Fibroblast of lung (primary cell): Measurements from ENCODE around the gene RAB20. TPM values are rescaled to one million over a fixed set of nuclear protein-coding genes. Genes with fewer than 3 reads are reported as not detected.
"Not testable (repeated sequence)": the region's sequence is repeated elsewhere in the genome, so short reads cannot be mapped to it uniquely, and the experiment has no call there.

Source experiments
- DNase-seq, 2 donors: peaks; one replicate each; pipeline versions ENCODE4 v3.0.0 to v3.0.0-alpha.2; 2010; ENCODE audit warnings: low read depth in 2 of 2
- H2AFZ ChIP-seq: 2 replicates; pipeline ENCODE4 v1.5.1; 2012; ENCODE audit warnings: low read length, control low read depth, inconsistent platforms
- H3K27ac ChIP-seq: 2 replicates; pipeline ENCODE4 v1.5.1; 2011; ENCODE audit warnings: low read length, control low read depth; ENCODE audit not compliant: insufficient read depth
- H3K27me3 ChIP-seq: 2 replicates; pipeline ENCODE4 v1.5.1; 2011; ENCODE audit warnings: mild to moderate bottlenecking, low read length; ENCODE audit not compliant: control insufficient read depth, insufficient read depth
- H3K36me3 ChIP-seq: 2 replicates; pipeline ENCODE4 v1.5.1; 2011; ENCODE audit warnings: low read length; ENCODE audit not compliant: control insufficient read depth, insufficient read depth
- H3K4me1 ChIP-seq: 2 replicates; pipeline ENCODE4 v1.5.1; 2011; ENCODE audit warnings: low read length; ENCODE audit not compliant: control insufficient read depth, insufficient read depth; ENCODE audit errors: extremely low read depth
- H3K4me2 ChIP-seq: 2 replicates; pipeline ENCODE4 v1.5.1; 2011; ENCODE audit warnings: low read length, control low read depth; ENCODE audit not compliant: insufficient read depth; ENCODE audit errors: extremely low read depth
- H3K4me3 ChIP-seq, 4 experiments: fragments of 200-600 bp in 1 of 4; sonication (generic) in 1 of 4; replicated peaks in 1 of 4; 2 replicates each; pipeline ENCODE4 v1.5.1; 2011 to 2016; ENCODE audit warnings: low read length in 4 of 4, low read depth in 3 of 4, mild to moderate bottlenecking in 3 of 4, control low read depth in 2 of 4, inconsistent platforms in 1 of 4, mixed read lengths in 1 of 4; ENCODE audit not compliant: insufficient read depth in 1 of 4; ENCODE audit errors: control extremely low read depth in 1 of 4
- H3K79me2 ChIP-seq: 2 replicates; pipeline ENCODE4 v1.5.1; 2012; ENCODE audit warnings: mild to moderate bottlenecking, low read length, inconsistent platforms; ENCODE audit not compliant: control insufficient read depth, insufficient read depth
- H3K9ac ChIP-seq: 2 replicates; pipeline ENCODE4 v1.5.1; 2011; ENCODE audit warnings: mild to moderate bottlenecking, low read length, control low read depth; ENCODE audit not compliant: insufficient read depth
- H3K9me3 ChIP-seq: 2 replicates; pipeline ENCODE4 v1.5.1; 2012; ENCODE audit warnings: low read depth, low read length; ENCODE audit not compliant: control insufficient read depth, insufficient read depth
- H4K20me1 ChIP-seq: 2 replicates; pipeline ENCODE4 v1.5.1; 2011; ENCODE audit warnings: low read length; ENCODE audit not compliant: control insufficient read depth, insufficient read depth; ENCODE audit errors: extremely low read depth
- EZH2 ChIP-seq: IDR thresholded peaks from 2 replicates; pipeline ENCODE4 v1.5.1; 2012; ENCODE audit warnings: low read length, control low read depth, mild to moderate bottlenecking; ENCODE audit errors: missing control alignments
- polyA plus RNA-seq, 2 donors: library from polyadenylated mRNA; depleted of rRNA in 1 of 2; stranded (reverse) in 1 of 2; unstranded in 1 of 2; fragments of >200 nt; gene quantifications; 2 replicates each; pipeline ENCODE4 v1.2.1, GENCODE V29; 2011 to 2012; ENCODE audit warnings: missing spikeins in 1 of 2
- total RNA-seq: library from RNA; depleted of rRNA; stranded (reverse); fragments of >200 nt; gene quantifications from 2 replicates; pipeline ENCODE4 v1.2.1, GENCODE V29; 2014
- TF ChIP-seq, protein P1 (sequence below), 2 donors: IDR thresholded peaks in 1 of 2; conservative IDR thresholded peaks in 1 of 2; 1 replicate in 1 of 2; 2 replicates in 1 of 2; pipeline ENCODE4 v1.5.1; 2011 to 2012; ENCODE audit warnings: low read length in 2 of 2, control low read depth in 1 of 2, inconsistent platforms in 1 of 2, low read depth in 1 of 2, mild to moderate bottlenecking in 1 of 2

RAB20 gene
- total and polyA plus RNA-seq, 2 donors (not counting 1 experiment from before 2014, with no cell fraction given), result 3.5 to 4.3 TPM

- Histone ChIP-seq H3K4me1 (no peaks in the 10 kb centered on the region), H3K27ac (no peak overlapping the region), H3K9me3 (no peaks in the 10 kb centered on the region), H3K79me2 (no peaks in the 10 kb centered on the region), H3K4me2 (no peak overlapping the region), H3K9ac (no peak overlapping the region), H3K27me3 (no peaks in the 10 kb centered on the region), H2AFZ (no peak overlapping the region), H3K36me3 (peaks cover 14% of the 10 kb centered on the region), H4K20me1 (no peaks in the 10 kb centered on the region), H3K4me3 (no peak overlapping the region)
- TF ChIP-seq, protein P1, sequence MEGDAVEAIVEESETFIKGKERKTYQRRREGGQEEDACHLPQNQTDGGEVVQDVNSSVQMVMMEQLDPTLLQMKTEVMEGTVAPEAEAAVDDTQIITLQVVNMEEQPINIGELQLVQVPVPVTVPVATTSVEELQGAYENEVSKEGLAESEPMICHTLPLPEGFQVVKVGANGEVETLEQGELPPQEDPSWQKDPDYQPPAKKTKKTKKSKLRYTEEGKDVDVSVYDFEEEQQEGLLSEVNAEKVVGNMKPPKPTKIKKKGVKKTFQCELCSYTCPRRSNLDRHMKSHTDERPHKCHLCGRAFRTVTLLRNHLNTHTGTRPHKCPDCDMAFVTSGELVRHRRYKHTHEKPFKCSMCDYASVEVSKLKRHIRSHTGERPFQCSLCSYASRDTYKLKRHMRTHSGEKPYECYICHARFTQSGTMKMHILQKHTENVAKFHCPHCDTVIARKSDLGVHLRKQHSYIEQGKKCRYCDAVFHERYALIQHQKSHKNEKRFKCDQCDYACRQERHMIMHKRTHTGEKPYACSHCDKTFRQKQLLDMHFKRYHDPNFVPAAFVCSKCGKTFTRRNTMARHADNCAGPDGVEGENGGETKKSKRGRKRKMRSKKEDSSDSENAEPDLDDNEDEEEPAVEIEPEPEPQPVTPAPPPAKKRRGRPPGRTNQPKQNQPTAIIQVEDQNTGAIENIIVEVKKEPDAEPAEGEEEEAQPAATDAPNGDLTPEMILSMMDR (conservative IDR thresholded peaks at IDR 0.05 in 1 of 2, IDR thresholded peaks at IDR 0.05 in 1 of 2; ENCODE audit: low read depth in 1 of 2, low read length in 2 of 2), result no peak
- TF ChIP-seq EZH2, result no peak
- DNase-seq, result no peak
These were observed 69.4 kb downstream of the RAB20 start for GRCh38 chr13:110491869-110492678.

- Histone ChIP-seq H3K4me2 (no peak overlapping the region), H3K9ac (no peak overlapping the region), H3K79me2 (no peaks in the 10 kb centered on the region), H4K20me1 (no peaks in the 10 kb centered on the region), H3K4me1 (no peaks in the 10 kb centered on the region), H3K36me3 (peaks cover 6% of the 10 kb centered on the region), H3K9me3 (no peaks in the 10 kb centered on the region), H3K4me3 (no peak overlapping the region), H2AFZ (no peak overlapping the region), H3K27ac (no peak overlapping the region), H3K27me3 (no peaks in the 10 kb centered on the region)
- TF ChIP-seq, protein P1 (conservative IDR thresholded peaks at IDR 0.05 in 1 of 2, IDR thresholded peaks at IDR 0.05 in 1 of 2; ENCODE audit: low read depth in 1 of 2, low read length in 2 of 2), result no peak
- no peak for TF ChIP-seq EZH2
- DNase-seq, result no peak
These were observed 71.3 kb downstream of the RAB20 start for GRCh38 chr13:110490009-110490770.

DNA sequence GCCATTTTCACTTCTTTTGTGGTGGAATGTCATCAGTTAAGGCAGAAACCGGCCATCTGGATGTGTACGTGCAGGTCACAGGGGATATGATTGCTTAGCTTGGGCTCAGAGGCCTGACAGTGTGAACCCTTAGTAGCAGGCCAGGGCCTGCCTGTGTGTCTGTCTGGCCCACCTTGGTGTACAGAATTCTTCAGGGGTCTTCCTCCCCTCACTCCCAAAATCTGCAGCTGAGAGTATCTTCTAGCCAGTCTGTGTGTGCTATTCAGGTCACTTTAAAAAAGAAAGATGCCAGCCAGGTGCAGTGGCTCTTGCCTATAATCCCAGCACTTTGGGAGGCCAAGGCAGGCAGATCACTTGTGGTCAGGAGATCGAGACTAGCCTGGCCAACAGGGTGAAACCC is 74.6 kb downstream of the RAB20 start:
- not testable (repeated sequence) for H3K27ac ChIP-seq
- peaks cover 13% of the 10 kb centered on the region for H3K36me3 ChIP-seq

More for the DNA sequence above, 74.6 kb downstream of the RAB20 start:
- H3K9me3 ChIP-seq, H2AFZ ChIP-seq, DNase-seq, H3K4me1 ChIP-seq, H3K79me2 ChIP-seq, H3K4me2 ChIP-seq, H3K9ac ChIP-seq, H4K20me1 ChIP-seq, H3K27me3 ChIP-seq, H3K4me3 ChIP-seq: not testable (repeated sequence)
